Measurements from ENCODE around the gene ZNF560. TPM values are rescaled to one million over a fixed set of nuclear protein-coding genes. Genes with fewer than 3 reads are reported as not detected.

ZNF560 gene
- total and polyA plus RNA-seq, 2 experiments from 2014 or later, result 0.48 to 1.9 TPM

DNA sequence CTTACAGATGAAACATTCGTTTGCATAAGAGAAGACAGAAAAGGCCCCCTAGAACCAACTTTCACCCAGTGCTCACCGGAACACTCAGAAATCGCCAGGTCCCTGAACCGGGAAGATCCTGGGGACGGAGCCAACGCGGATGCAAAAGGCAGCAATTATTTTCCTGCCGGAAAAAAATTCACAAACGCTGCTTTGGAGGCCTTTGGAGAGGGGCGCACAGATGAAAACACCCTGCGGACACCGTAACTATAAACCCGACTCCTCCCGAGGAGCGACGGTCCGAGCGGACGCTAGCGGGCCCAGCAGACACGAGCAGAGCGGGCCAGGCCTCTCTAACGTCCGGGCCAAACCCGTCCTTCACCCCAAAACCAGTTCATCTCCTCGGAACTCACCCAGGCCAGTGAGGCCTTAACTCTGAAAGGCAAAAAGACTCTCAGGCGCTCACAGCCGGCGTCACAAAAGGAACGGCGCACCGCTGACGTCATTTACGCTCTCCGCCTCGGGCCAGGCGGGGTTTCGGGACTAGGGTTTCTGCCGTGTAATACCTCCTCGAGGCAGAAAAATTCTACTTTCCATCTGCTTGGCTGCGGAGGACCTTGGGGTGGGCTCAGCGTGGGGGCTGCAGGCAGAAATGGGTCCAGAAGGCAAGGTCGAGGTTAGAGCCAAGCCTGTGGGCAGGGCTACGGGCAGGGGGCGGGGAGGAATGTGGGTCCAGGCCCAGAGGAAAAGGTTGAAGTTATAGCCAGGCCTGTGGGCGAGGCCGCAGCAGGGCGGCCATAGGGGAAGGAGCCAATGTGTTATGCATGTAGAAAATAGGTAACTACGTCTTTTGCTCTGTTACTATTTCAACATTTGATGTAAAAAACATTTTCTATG lies 40.0 kb upstream of the ZNF560 start, which contains the start of gene ZNF426:
Gene ZNF426, minus strand, starts transcription at position 463 of the 876 bp plus-strand sequence. CDS start 2,413 bp downstream, outside the sequence.
- Histone ChIP-seq H3K36me3 (ENCODE audit: low read depth) (peaks cover 34% of the 10 kb centered on the region), H3K9me2 (ENCODE audit: insufficient read depth) (no peaks in the 10 kb centered on the region), H2AFZ (peak within 1 kb of the TSS; percentile 94), H3K4me1 (ENCODE audit: insufficient read depth) (peaks cover 7% of the 10 kb centered on the region; the same call in 1 of the 2 replicates), H3F3A (ENCODE audit: insufficient read depth) (peaks cover 3% of the 10 kb centered on the region; the same call in 1 of the 2 replicates), H4K20me1 (ENCODE audit: insufficient read depth) (no peaks in the 10 kb centered on the region), H3K27me3 (replicated peaks; ENCODE audit: insufficient read depth) (no peaks in the 10 kb centered on the region), H3K9me3 (ENCODE audit: low read depth) (no peaks in the 10 kb centered on the region), H3K9ac (peak within 1 kb of the TSS; percentile 99), H3K4me3 (peak within 1 kb of the TSS; percentile 94), H3K79me2 (ENCODE audit: insufficient read depth) (peaks cover 38% of the 10 kb centered on the region), H3K27ac (peak within 1 kb of the TSS; percentile 96), H3K4me2 (ENCODE audit: unreplicated experiment) (peak within 1 kb of the TSS; percentile 87)
- in situ Hi-C loops (cut with MboI), result no loop called here
- WGBS, 2 experiments (ENCODE audit: low coverage in 1 of 2, low lambda C conversion rate in 2 of 2, missing lambda C conversion rate in 2 of 2), result 1% methylated on average over 48 to 49 of the region's 49 CpGs
- TF ChIP-seq EZH2 (IDR thresholded peaks at IDR 0.05; ENCODE audit: insufficient read depth, poor library complexity, severe bottlenecking) (no peak), EZH2phosphoT487 (IDR thresholded peaks at IDR 0.05; ENCODE audit: insufficient read depth, low read depth) (no peak)
- peak; percentile 96 for DNase-seq

DNA sequence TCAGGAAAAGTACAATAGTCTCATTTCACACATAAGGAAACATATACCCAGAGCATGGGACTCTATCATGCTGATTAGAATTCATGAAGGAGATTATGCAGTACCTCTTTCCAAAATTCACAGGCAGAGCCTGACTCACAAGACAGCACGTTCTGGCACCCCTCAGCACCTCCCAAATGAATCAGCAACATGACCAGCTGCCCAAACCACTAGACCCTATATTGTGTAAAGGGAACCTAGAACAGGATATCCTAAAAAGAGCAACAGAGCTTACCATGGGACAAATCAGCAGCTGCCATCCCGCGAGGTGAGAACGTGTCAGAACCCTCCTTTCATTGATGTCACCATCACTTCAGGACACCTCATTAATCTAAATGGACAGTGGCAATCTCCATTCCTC lies 37.5 kb upstream of the ZNF560 start:
- in situ Hi-C loops (cut with MboI), result no loop called here
- peaks cover 9% of the 10 kb centered on the region for H3K9me3 ChIP-seq (ENCODE audit: low read depth)
- 85% methylated on average over 4 of the region's 4 CpGs for WGBS, 2 experiments (ENCODE audit: low coverage in 1 of 2, low lambda C conversion rate in 2 of 2, missing lambda C conversion rate in 2 of 2)
- peaks cover 59% of the 10 kb centered on the region for H3K36me3 ChIP-seq (ENCODE audit: low read depth)
- no peak overlapping the region for H3K9ac ChIP-seq
- DNase-seq, result peak; percentile 21
- no peak overlapping the region for H3K4me2 ChIP-seq (ENCODE audit: unreplicated experiment)
- no peak overlapping the region for H3K27ac ChIP-seq
- H3K4me1 ChIP-seq (ENCODE audit: insufficient read depth), result peaks cover 7% of the 10 kb centered on the region; the same call in 1 of the 2 replicates
- no peaks in the 10 kb centered on the region for H3K9me2 ChIP-seq (ENCODE audit: insufficient read depth)
- H3K27me3 ChIP-seq (replicated peaks; ENCODE audit: insufficient read depth), result no peaks in the 10 kb centered on the region
- H4K20me1 ChIP-seq (ENCODE audit: insufficient read depth), result no peaks in the 10 kb centered on the region
- H2AFZ ChIP-seq, result no peak overlapping the region
- peaks cover 38% of the 10 kb centered on the region for H3K79me2 ChIP-seq (ENCODE audit: insufficient read depth)
- H3F3A ChIP-seq (ENCODE audit: insufficient read depth), result peaks cover 13% of the 10 kb centered on the region
- TF ChIP-seq EZH2phosphoT487 (IDR thresholded peaks at IDR 0.05; ENCODE audit: insufficient read depth, low read depth) (no peak), EZH2 (IDR thresholded peaks at IDR 0.05; ENCODE audit: insufficient read depth, poor library complexity, severe bottlenecking) (no peak)
- no peak overlapping the region for H3K4me3 ChIP-seq

DNA sequence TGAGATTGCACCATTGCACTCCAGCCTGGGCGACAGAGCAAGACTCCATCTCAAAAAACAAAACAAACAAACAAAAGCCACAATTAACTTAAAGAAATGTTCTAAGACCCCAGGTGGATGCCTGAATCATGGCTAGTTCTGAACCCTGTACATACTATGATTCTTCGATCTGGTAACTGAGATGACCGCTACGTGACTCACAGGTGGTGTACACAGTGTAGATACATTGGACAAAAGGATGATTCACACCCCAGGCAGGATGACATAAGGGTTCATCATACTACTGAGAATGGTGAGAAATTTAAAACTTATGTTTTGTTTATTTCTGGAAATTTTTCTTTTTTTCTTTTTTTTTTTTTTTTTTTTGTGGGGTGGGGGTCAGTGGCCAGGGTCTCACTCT lies 33.5 kb upstream of the ZNF560 start:
- Histone ChIP-seq H3K4me1 (ENCODE audit: insufficient read depth) (peaks cover 4% of the 10 kb centered on the region; the same call in 1 of the 2 replicates), H2AFZ (no peak overlapping the region), H3K36me3 (ENCODE audit: low read depth) (peaks cover 99% of the 10 kb centered on the region), H3F3A (ENCODE audit: insufficient read depth) (peaks cover 20% of the 10 kb centered on the region), H3K9ac (no peak overlapping the region), H4K20me1 (ENCODE audit: insufficient read depth) (no peaks in the 10 kb centered on the region), H3K79me2 (ENCODE audit: insufficient read depth) (peaks cover 20% of the 10 kb centered on the region), H3K4me2 (ENCODE audit: unreplicated experiment) (no peak overlapping the region), H3K27ac (no peak overlapping the region), H3K4me3 (no peak overlapping the region), H3K9me2 (ENCODE audit: insufficient read depth) (no peaks in the 10 kb centered on the region), H3K9me3 (ENCODE audit: low read depth) (peaks cover 36% of the 10 kb centered on the region), H3K27me3 (replicated peaks; ENCODE audit: insufficient read depth) (no peaks in the 10 kb centered on the region)
- in situ Hi-C loops (cut with MboI), result no loop called here
- WGBS, 2 experiments (ENCODE audit: low coverage in 1 of 2, low lambda C conversion rate in 2 of 2, missing lambda C conversion rate in 2 of 2), result 80 to 82% methylated on average over 4 of the region's 4 CpGs
- TF ChIP-seq EZH2 (IDR thresholded peaks at IDR 0.05; ENCODE audit: insufficient read depth, poor library complexity, severe bottlenecking) (no peak), EZH2phosphoT487 (IDR thresholded peaks at IDR 0.05; ENCODE audit: insufficient read depth, low read depth) (no peak)
- peak; percentile 52 for DNase-seq

DNA sequence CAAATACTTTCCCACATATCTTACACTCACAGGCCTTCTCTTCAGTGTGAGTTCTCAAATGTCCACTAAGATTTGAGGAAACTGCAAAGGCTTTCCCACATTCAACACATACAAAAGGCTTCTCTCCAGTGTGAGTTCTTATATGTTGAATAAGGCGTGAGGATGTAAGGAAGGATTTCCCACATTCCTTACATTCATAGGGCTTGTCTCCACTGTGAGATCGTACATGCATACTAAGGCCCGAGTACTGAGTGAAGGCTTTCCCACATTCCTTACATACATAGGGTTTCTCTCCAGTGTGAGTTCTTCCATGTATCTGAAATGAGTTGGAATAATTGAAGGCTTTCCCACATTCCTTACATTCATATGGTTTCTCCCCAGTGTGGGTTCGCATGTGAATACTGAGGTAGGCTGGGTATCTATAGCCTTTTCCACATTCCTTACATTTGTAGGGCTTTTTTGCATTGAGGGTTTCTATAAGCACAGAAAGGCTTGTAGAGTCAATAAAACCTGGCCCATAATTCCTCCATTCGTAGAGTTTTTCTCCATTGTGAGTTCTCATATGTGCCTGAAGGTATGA lies 30.4 kb upstream of the ZNF560 start:
- no peak overlapping the region for H3K4me2 ChIP-seq (ENCODE audit: unreplicated experiment)
- H3K4me1 ChIP-seq (ENCODE audit: insufficient read depth), result no peaks in the 10 kb centered on the region
- TF ChIP-seq EZH2 (IDR thresholded peaks at IDR 0.05; ENCODE audit: insufficient read depth, poor library complexity, severe bottlenecking) (no peak), EZH2phosphoT487 (IDR thresholded peaks at IDR 0.05; ENCODE audit: insufficient read depth, low read depth) (no peak)
- no peak overlapping the region for H3K9ac ChIP-seq
- peak; percentile 34 for DNase-seq
- peaks cover 32% of the 10 kb centered on the region for H3F3A ChIP-seq (ENCODE audit: insufficient read depth)
- no peaks in the 10 kb centered on the region for H3K9me2 ChIP-seq (ENCODE audit: insufficient read depth)
- peaks cover 47% of the 10 kb centered on the region for H3K9me3 ChIP-seq (ENCODE audit: low read depth)
- peak overlapping the region; percentile 6; the same call in 1 of the 2 replicates for H3K4me3 ChIP-seq
- WGBS, 2 experiments (ENCODE audit: low coverage in 1 of 2, low lambda C conversion rate in 2 of 2, missing lambda C conversion rate in 2 of 2), result 98% methylated on average over 5 of the region's 5 CpGs
- peaks cover 93% of the 10 kb centered on the region for H3K36me3 ChIP-seq (ENCODE audit: low read depth)
- H3K79me2 ChIP-seq (ENCODE audit: insufficient read depth), result no peaks in the 10 kb centered on the region
- H3K27ac ChIP-seq, result no peak overlapping the region
- H2AFZ ChIP-seq, result no peak overlapping the region
- in situ Hi-C loops (cut with MboI), result no loop called here
- H3K27me3 ChIP-seq (replicated peaks; ENCODE audit: insufficient read depth), result no peaks in the 10 kb centered on the region
- H4K20me1 ChIP-seq (ENCODE audit: insufficient read depth), result no peaks in the 10 kb centered on the region

All from GM23248 (cell line).